Muscle of leg (tissue), 11 donors: ENCODE results near the gene PHF20. TPM values are rescaled to one million over a fixed set of nuclear protein-coding genes. Genes with fewer than 3 reads are reported as not detected.
A peak's percentile ranks its signal among the peaks of the same experiment; 100 is the strongest.
"Not testable (repeated sequence)": the region's sequence is repeated elsewhere in the genome, so short reads cannot be mapped to it uniquely, and the experiment has no call there.

ENCODE experiments used
- DNase-seq: peaks from one replicate; pipeline ENCODE4 v3.0.0; 2013
- H3K27ac ChIP-seq: one replicate; pipeline ENCODE4 v1.5.1; 2013; ENCODE audit warnings: mild to moderate bottlenecking, low read length, control low read depth
- H3K27me3 ChIP-seq: one replicate; pipeline ENCODE4 v1.6.1; 2013; ENCODE audit warnings: low read length; ENCODE audit not compliant: control insufficient read depth, insufficient read depth
- H3K36me3 ChIP-seq: one replicate; pipeline ENCODE4 v1.6.1; 2013; ENCODE audit warnings: low read length; ENCODE audit not compliant: control insufficient read depth, insufficient read depth
- H3K4me1 ChIP-seq: one replicate; pipeline ENCODE4 v1.6.1; 2013; ENCODE audit warnings: low read length; ENCODE audit not compliant: control insufficient read depth, insufficient read depth
- H3K4me3 ChIP-seq: one replicate; pipeline ENCODE4 v1.5.1; 2013; ENCODE audit warnings: low read length, control low read depth
- H3K9me3 ChIP-seq: replicated peaks from 2 replicates; pipeline ENCODE4 v1.6.1; 2013; ENCODE audit warnings: low read depth, low read length; ENCODE audit not compliant: control insufficient read depth
- WGBS: methylation state at CpG from one replicate; pipeline ENCODE4 v1.1.5; 2013; ENCODE audit warnings: missing lambda C conversion rate; ENCODE audit not compliant: insufficient coverage; 5-methylcytosine and 5-hydroxymethylcytosine counted together
- polyA plus RNA-seq, 8 donors: library from polyadenylated mRNA; unstranded; fragments of 120-200 nt; gene quantifications; one replicate each; pipeline versions ENCODE4 v1.2.1 to v1.2.3, GENCODE V29; 2013; ENCODE audit warnings: inconsistent platforms in 1 of 8, low replicate concordance in 1 of 8; ENCODE audit not compliant: insufficient read length in 8 of 8, insufficient read depth in 1 of 8
- total RNA-seq: library from RNA; stranded (reverse); fragments of 120-200 nt; gene quantifications from one replicate; pipeline ENCODE4 v1.2.4, GENCODE V29; 2013

The PHF20 gene
- total and polyA plus RNA-seq, 9 donors = 24.1 to 35.0 (median 28.5) TPM

- H3K4me3 ChIP-seq = no peak overlapping the region
- H3K9me3 ChIP-seq = no peaks in the 10 kb centered on the region
- DNase-seq = no peak
- WGBS = 60% methylated on average over 1 of the region's 6 CpGs
- H3K36me3 ChIP-seq = no peaks in the 10 kb centered on the region
- no peak overlapping the region for H3K27ac ChIP-seq
- no peaks in the 10 kb centered on the region for H3K27me3 ChIP-seq
- no peaks in the 10 kb centered on the region for H3K4me1 ChIP-seq
Observed at GRCh38 chr20:35984382-35984781, 212.6 kb downstream of the PHF20 start.

- no peak overlapping the region for H3K27ac ChIP-seq
- no peaks in the 10 kb centered on the region for H3K9me3 ChIP-seq
- DNase-seq = no peak
- H3K4me1 ChIP-seq = no peaks in the 10 kb centered on the region
- H3K36me3 ChIP-seq = no peaks in the 10 kb centered on the region
- H3K27me3 ChIP-seq = no peaks in the 10 kb centered on the region
- WGBS = no CpG with 5 or more reads among the region's 2 CpGs
- H3K4me3 ChIP-seq = no peak overlapping the region
Observed at GRCh38 chr20:35985806-35986205, 214.0 kb downstream of the PHF20 start.

DNA sequence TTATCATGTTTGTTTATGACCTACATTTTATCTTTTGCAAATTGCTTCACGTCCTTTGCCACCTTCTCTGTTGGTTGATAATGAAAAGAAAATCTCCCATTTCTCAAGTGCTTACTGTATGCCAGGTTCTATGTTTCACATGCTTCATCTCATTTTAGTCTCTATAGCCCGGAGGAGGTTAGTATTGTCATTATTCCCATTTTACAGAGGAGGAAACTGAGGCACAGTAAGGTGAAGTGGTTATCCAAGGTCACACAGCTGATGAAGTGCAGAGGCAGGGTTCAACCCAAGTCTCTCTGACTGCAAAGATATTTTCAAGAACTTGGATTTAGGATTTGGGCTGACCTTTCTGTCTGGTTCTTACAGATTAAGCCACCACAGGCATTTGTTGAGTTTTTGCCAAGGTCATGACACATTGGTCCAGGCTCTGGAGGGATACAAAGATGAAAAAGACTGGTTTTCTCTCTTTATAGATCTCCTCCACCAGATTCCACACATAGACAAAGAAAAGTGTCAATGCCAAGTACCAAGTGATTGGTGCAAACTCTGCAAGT is 217.2 kb downstream of the PHF20 start:
- no peaks in the 10 kb centered on the region for H3K36me3 ChIP-seq
- DNase-seq = no peak
- WGBS = no CpG with 5 or more reads among the region's 2 CpGs
- H3K4me1 ChIP-seq = no peaks in the 10 kb centered on the region
- H3K27me3 ChIP-seq = no peaks in the 10 kb centered on the region
- no peak overlapping the region for H3K27ac ChIP-seq
- H3K4me3 ChIP-seq = no peak overlapping the region
- H3K9me3 ChIP-seq = no peaks in the 10 kb centered on the region

DNA sequence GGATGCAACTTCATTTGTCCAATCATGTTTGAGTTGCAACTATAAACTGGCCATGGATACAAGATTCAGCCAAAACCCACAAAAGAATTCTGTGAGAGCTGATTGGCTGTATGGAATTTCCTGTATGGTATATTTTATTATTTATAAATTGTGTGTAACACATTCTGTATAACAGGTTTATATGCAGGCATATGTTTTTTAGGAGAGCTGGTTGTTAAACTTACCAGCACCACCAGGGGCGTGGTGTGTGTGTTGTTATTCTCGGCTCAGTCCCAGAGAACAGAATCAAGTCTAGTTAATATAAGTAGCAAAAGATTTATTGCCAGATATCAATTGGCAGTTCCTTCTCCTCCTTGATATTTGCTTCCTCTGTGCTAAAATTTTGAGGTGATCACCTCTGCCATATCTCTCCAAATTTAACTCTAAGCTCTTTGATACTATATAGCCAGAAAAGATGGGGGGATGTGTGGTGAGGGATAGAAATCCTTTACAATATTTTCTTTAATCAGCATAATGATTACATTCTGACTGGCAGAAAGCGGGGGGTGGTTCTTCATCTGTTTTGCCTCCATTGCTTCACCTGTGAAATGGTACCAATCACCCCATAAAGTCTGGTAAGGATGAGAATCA is 219.4 kb downstream of the PHF20 start:
- Histone ChIP-seq H3K9me3 (no peaks in the 10 kb centered on the region), H3K36me3 (no peaks in the 10 kb centered on the region), H3K4me3 (no peak overlapping the region), H3K27ac (no peak overlapping the region), H3K27me3 (no peaks in the 10 kb centered on the region), H3K4me1 (no peaks in the 10 kb centered on the region)
- DNase-seq = peak; percentile 25
- WGBS = no CpG with 5 or more reads among the region's 3 CpGs

DNA sequence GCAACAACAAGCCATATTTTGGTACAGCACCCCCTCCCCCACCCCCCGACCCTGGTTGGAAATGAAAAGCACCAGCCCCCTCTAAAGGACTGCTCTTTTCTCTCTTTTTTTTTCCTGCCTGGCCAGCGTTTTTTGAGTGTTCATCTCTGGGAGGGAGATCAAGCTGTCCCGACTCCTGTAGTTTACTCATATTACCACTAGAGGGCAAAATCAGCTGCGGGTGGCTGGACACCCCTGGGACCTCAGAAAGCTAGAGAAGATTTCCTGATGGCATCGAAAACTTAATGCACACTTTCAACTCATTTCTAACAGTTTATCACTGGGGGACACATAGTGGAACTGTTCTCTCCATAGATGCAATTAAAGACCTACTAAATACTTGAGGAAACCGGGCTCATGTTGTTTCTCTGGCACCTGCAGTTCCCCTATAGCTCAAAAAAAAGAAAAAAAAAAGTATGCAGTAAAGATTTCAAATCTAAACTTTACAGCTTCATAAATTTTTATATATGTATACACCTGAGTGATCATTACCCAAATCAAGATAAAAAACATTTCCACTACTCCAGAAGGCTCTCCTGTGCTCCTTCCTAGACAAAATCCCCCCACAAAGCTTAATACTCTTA is 221.0 kb downstream of the PHF20 start:
- 0% methylated on average over 1 of the region's 6 CpGs for WGBS
- H3K36me3 ChIP-seq = no peaks in the 10 kb centered on the region
- no peak overlapping the region for H3K4me3 ChIP-seq
- H3K27ac ChIP-seq = no peak overlapping the region
- no peaks in the 10 kb centered on the region for H3K27me3 ChIP-seq
- DNase-seq = peak; percentile 87
- no peaks in the 10 kb centered on the region for H3K4me1 ChIP-seq
- no peaks in the 10 kb centered on the region for H3K9me3 ChIP-seq

GRCh38 chr20:35994994-35995453 is 223.2 kb downstream of the PHF20 start:
- DNase-seq = peak; percentile 84
- whole genome bisulfite sequencing = 0% methylated on average over 4 of the region's 6 CpGs
- no peaks in the 10 kb centered on the region for H3K4me1 ChIP-seq
- no peak overlapping the region for H3K4me3 ChIP-seq
- H3K27me3 ChIP-seq = no peaks in the 10 kb centered on the region
- no peaks in the 10 kb centered on the region for H3K36me3 ChIP-seq
- no peak overlapping the region for H3K27ac ChIP-seq
- no peaks in the 10 kb centered on the region for H3K9me3 ChIP-seq

- H3K36me3 ChIP-seq, H3K27ac ChIP-seq, H3K4me1 ChIP-seq, H3K9me3 ChIP-seq, DNase-seq, H3K27me3 ChIP-seq, H3K4me3 ChIP-seq: not testable (repeated sequence)
- WGBS = 77% methylated on average over 8 of the region's 8 CpGs
Observed at GRCh38 chr20:35996492-35996891, 224.7 kb downstream of the PHF20 start.

Other genes with a start within 250 kb of the PHF20 start
- gene C20orf173, start 242.4 kb upstream of the PHF20 start, total RNA-seq = not detected
- gene C20orf173, start 242.4 kb upstream of the PHF20 start, polyA plus RNA-seq = not detected
- 236 TPM for gene ERGIC3, start 229.9 kb upstream of the PHF20 start, total RNA-seq
- gene ERGIC3, start 229.9 kb upstream of the PHF20 start, polyA plus RNA-seq = 100 to 1,000 TPM; 198 to 249 (median 224) TPM
- 1.2 TPM for gene SPAG4, start 156.2 kb upstream of the PHF20 start, total RNA-seq
- 1 to 10 TPM; 1.7 to 4.1 (median 3.2) TPM for gene SPAG4, start 156.2 kb upstream of the PHF20 start, polyA plus RNA-seq
- 45.6 TPM for gene CPNE1, start 107.1 kb upstream of the PHF20 start, total RNA-seq
- gene CPNE1, start 107.1 kb upstream of the PHF20 start, polyA plus RNA-seq = 100 to 1,000 TPM in 7 of 8 donors, 10 to 100 TPM in 1; 81.5 to 176 (median 147) TPM
- gene RBM12, start 107.1 kb upstream of the PHF20 start, total RNA-seq = 44.1 TPM
- 10 to 100 TPM; 32.0 to 59.6 (median 51.3) TPM for gene RBM12, start 107.1 kb upstream of the PHF20 start, polyA plus RNA-seq
- gene NFS1, start 72.7 kb upstream of the PHF20 start, total RNA-seq = 14.1 TPM
- gene NFS1, start 72.7 kb upstream of the PHF20 start, polyA plus RNA-seq = 10 to 100 TPM; 12.8 to 18.3 (median 14.2) TPM
- gene ROMO1, start 72.6 kb upstream of the PHF20 start, total RNA-seq = 186 TPM
- gene ROMO1, start 72.6 kb upstream of the PHF20 start, polyA plus RNA-seq = 100 to 1,000 TPM in 1 of 8 donors, 10 to 100 TPM in 7; 70.9 to 104 (median 84.6) TPM
- 300 TPM for gene RBM39, start 29.8 kb upstream of the PHF20 start, total RNA-seq
- gene RBM39, start 29.8 kb upstream of the PHF20 start, polyA plus RNA-seq = 100 to 1,000 TPM; 222 to 310 (median 269) TPM
- 26.4 TPM for gene SCAND1, start 182.5 kb downstream of the PHF20 start, total RNA-seq
- 10 to 100 TPM; 28.2 to 41.9 (median 36.9) TPM for gene SCAND1, start 182.5 kb downstream of the PHF20 start, polyA plus RNA-seq
- gene CNBD2, start 196.6 kb downstream of the PHF20 start, total RNA-seq = 5.5 TPM
- under 1 TPM; 0.15 to 0.56 (median 0.33) TPM for gene CNBD2, start 196.6 kb downstream of the PHF20 start, polyA plus RNA-seq